ENCODE measurements around the gene ARID3A. TPM values are rescaled to one million over a fixed set of nuclear protein-coding genes. Genes with fewer than 3 reads are reported as not detected.
A peak's percentile ranks its signal among the peaks of the same experiment; 100 is the strongest.

The ARID3A gene
- total RNA-seq, 1 donor from 2014 or later, result 70.6 TPM

DNA sequence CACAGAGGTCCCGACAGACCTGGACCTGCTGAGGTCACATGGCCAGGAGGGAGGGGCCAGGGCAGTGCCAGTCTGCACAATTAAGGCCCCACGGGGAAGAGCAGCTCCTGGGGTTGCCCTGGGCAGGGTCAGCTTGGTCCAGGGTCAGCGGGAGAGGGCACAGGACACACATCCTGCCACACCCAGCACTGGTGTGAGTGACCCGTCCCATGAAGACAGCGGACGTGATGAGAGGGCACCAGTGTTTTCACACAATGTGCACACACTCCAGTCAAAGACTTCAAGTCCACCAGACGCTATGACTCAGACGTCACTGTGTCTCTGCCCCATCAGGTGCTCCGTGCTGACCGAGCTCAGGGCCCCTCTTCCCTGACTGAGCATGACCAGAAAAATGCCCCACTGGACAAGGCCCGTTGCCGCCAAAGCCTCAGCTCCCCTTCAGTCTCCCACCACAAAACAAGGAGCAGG lies 90.8 kb downstream of the ARID3A start:
- Mint-ChIP-seq H3K4me3 (peak overlapping the region; percentile 17), H3K27ac (peak overlapping the region; percentile 60), H3K27me3 (ENCODE audit: low read depth) (peaks cover 2% of the 10 kb centered on the region), H3K4me1 (peaks cover 27% of the 10 kb centered on the region), H3K36me3 (peaks cover 2% of the 10 kb centered on the region), H3K9me3 (no peaks in the 10 kb centered on the region)
- DNase-seq (ENCODE audit: low spot score in 2 of 2, unreplicated experiment in 2 of 2), result no peak
- TF ChIP-seq, protein P1, sequence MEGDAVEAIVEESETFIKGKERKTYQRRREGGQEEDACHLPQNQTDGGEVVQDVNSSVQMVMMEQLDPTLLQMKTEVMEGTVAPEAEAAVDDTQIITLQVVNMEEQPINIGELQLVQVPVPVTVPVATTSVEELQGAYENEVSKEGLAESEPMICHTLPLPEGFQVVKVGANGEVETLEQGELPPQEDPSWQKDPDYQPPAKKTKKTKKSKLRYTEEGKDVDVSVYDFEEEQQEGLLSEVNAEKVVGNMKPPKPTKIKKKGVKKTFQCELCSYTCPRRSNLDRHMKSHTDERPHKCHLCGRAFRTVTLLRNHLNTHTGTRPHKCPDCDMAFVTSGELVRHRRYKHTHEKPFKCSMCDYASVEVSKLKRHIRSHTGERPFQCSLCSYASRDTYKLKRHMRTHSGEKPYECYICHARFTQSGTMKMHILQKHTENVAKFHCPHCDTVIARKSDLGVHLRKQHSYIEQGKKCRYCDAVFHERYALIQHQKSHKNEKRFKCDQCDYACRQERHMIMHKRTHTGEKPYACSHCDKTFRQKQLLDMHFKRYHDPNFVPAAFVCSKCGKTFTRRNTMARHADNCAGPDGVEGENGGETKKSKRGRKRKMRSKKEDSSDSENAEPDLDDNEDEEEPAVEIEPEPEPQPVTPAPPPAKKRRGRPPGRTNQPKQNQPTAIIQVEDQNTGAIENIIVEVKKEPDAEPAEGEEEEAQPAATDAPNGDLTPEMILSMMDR (IDR thresholded peaks at IDR 0.05; ENCODE audit: unreplicated experiment), result no peak

DNA sequence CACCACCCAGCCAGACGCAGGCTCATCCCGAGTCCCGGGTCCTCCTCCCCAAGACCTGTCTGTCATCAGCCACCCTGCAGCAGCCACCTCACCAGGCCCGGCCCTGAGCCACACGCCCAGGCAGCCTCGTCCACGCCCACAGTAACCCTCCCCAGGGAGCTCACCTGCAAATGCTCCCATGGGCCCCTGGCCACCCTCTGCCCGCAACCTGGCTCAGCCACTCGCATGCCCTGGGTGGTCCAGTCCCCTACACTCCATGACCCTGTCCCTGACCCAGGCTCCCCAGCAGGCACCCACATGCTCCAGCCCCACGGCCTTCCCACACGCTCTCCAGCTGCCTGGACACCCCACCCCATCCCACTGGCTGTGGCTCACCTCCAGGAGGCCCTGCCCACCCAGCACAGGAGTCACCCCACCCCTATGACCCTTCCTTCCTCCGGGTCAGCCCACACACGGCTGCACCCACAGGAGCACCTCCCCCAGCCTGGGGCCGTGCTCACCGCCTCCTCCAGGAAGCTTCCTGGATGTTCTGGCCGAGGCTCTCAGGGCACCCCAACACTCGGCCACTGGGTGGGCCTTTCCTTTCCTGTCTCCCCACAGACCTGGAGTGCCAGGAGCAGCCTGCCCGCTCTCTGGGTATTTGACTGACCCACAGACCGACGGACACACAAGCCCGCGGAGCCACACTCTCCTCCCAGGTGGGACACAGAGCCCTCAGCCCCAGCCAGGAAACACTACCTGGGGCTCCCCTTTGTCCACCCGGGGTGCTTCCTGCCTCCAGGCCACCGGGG lies 91.5 kb downstream of the ARID3A start:
- TF ChIP-seq, protein P1 (IDR thresholded peaks at IDR 0.05; ENCODE audit: unreplicated experiment), result no peak
- H3K36me3 Mint-ChIP-seq, result peaks cover 2% of the 10 kb centered on the region
- peaks cover 27% of the 10 kb centered on the region for H3K4me1 Mint-ChIP-seq
- peaks cover 2% of the 10 kb centered on the region for H3K27me3 Mint-ChIP-seq (ENCODE audit: low read depth)
- peak overlapping the region; percentile 17 for H3K4me3 Mint-ChIP-seq
- no peak for DNase-seq (ENCODE audit: low spot score in 2 of 2, unreplicated experiment in 2 of 2)
- H3K9me3 Mint-ChIP-seq, result no peaks in the 10 kb centered on the region
- peak overlapping the region; percentile 60 for H3K27ac Mint-ChIP-seq

DNA sequence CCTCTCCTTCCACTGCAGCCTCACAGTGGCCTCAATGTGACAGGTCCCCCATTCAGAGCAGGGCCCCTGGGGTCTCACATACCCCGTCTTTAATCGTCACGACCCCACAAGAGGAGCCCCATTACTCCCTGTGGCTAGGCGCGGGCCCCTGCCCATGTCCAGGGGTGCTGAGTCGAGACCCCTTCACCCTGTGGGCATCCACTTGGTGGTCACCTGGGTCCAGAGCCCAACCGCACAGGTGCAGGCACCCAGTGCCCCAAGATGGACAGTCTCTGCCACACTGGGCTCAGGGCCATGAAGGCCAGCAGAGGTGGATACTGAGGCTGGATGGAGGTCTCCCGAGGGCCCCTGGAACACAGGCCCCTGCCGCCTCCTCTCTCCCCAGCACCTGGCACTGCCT lies 92.1 kb downstream of the ARID3A start:
- Mint-ChIP-seq H3K4me1 (peaks cover 27% of the 10 kb centered on the region), H3K4me3 (no peak overlapping the region), H3K36me3 (peaks cover 2% of the 10 kb centered on the region), H3K27me3 (ENCODE audit: low read depth) (peaks cover 2% of the 10 kb centered on the region), H3K9me3 (no peaks in the 10 kb centered on the region), H3K27ac (no peak overlapping the region)
- TF ChIP-seq, protein P1 (IDR thresholded peaks at IDR 0.05; ENCODE audit: unreplicated experiment), result no peak
- no peak for DNase-seq (ENCODE audit: low spot score in 2 of 2, unreplicated experiment in 2 of 2)

DNA sequence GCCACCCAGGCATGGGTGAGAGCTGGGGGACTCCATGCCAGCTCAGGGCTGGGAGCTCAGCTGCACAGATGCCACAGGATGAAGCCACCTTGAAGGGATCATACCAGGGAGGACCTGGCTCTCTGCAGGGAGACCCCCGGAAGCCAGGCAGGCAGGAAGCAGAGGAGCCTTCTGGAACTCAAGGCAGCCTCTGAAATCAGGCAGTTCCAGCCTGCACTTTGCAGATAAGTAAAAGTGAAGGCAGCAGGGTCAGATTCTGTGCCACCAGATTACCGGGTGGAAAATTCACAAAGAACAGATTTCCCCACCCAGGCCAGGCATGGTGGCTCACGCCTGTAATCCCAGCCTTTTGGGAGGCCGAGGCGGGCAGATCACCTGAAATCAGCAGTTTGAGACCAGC lies 92.6 kb downstream of the ARID3A start:
- Mint-ChIP-seq H3K4me3 (peak overlapping the region; percentile 88), H3K9me3 (no peaks in the 10 kb centered on the region), H3K27me3 (ENCODE audit: low read depth) (peaks cover 2% of the 10 kb centered on the region), H3K27ac (peak overlapping the region; percentile 73), H3K36me3 (peaks cover 2% of the 10 kb centered on the region), H3K4me1 (peaks cover 27% of the 10 kb centered on the region)
- TF ChIP-seq, protein P1 (IDR thresholded peaks at IDR 0.05; ENCODE audit: unreplicated experiment), result no peak
- no peak for DNase-seq (ENCODE audit: low spot score in 2 of 2, unreplicated experiment in 2 of 2)

DNA sequence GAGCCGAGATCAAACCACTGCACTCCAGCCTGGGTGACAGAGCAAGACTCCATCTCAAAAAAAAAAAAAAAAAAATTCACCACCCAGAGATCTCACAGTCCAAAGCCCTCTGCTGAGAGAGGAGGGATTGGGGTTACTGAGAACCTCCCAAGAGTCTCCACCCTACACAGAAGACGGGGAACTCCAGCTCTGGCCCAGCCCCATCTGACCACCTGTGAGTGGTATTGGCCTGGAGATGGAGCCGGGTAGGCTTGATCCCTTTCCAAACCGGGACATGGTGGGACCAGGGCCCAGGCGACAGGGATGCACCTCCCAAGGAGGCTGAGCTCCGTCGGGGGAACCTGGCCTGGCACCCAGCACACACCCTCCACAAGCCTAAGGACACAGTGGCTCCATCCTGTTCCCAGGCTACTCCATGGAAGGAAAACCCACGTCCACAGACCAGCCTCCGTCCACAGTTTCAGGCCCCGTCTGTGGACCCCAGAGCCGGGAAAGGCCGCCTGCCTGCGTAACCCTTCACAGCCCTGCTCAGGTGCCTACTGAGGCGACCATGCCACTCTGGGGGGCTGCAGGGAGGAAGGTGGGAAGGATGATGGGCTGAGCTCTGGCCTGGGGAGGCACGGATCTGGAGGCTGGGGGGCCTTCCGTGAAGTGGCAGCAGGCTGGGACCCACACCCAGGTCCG lies 93.2 kb downstream of the ARID3A start:
- Mint-ChIP-seq H3K27me3 (ENCODE audit: low read depth) (peaks cover 2% of the 10 kb centered on the region), H3K27ac (peak overlapping the region; percentile 73), H3K4me3 (peak overlapping the region; percentile 88), H3K4me1 (peaks cover 27% of the 10 kb centered on the region), H3K9me3 (no peaks in the 10 kb centered on the region), H3K36me3 (peaks cover 2% of the 10 kb centered on the region)
- no peak for DNase-seq (ENCODE audit: low spot score in 2 of 2, unreplicated experiment in 2 of 2)
- TF ChIP-seq, protein P1 (IDR thresholded peaks at IDR 0.05; ENCODE audit: unreplicated experiment), result no peak
